Activated CD4-positive, CD25-positive, alpha-beta regulatory T cell treated with anti-CD3 and anti-CD28 coated beads, Interleukin-2, amount 50 U/mL, for 16 hours (primary cell): Measurements from ENCODE around the gene PLK1.

ENCODE experiments used
- DNase-seq: peaks from one replicate; pipeline ENCODE4 v3.0.0-alpha.2; 2020; ENCODE audit warnings: low read depth, low spot score

Gene PLK1

DNA sequence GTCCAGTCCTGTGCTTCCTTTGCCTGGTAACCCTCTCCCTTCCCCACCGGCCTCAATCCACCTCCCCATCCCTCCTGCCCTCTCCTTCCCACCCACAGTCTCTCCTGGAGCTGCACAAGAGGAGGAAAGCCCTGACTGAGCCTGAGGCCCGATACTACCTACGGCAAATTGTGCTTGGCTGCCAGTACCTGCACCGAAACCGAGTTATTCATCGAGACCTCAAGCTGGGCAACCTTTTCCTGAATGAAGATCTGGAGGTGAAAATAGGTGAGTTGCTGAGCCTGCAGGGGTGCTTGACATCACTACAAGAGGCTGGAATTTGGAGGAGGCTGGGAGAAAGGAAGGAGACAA, 1.3 kb downstream of the PLK1 start:
- DNase-seq = no peak

DNA sequence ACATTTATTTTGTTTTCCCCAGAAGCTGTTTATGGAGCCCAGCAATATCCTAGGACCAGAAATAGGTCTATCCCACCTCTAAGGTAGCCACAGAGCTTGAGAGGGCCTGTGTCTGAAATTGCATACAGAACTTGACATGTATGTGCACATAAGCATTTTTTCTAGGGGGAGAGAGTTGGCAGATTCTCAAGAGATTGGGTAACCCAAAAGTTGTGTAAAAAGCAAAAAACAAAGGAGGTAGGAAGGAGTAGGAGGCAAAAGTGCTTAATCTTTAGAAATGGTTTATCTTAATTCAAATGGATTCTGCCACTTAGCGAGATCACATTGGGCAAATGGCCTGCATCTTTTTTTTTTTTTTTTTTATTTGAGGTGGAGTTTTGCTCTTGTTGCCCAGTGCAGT, 3.5 kb downstream of the PLK1 start:
- no peak for DNase-seq

DNA sequence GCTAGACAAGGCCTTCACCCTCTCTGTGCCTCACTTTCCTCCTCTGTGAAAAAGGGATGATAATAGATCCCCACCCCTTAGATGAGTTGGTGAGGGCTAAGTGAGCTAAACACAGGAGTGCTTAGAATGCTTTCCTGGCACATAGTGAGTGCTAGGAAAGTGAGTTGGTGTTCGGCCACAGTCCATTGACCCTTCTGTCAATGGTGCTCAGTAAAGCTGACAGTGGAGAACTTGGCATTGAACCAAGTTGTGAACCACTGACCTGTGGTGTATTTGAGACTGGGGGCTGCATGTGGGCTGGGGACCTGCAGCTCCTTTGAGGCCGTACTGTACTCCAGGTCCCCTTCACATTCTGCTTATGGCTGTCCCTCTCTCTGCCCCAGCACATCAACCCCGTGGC, 4.8 kb downstream of the PLK1 start:
- DNase-seq = no peak

DNA sequence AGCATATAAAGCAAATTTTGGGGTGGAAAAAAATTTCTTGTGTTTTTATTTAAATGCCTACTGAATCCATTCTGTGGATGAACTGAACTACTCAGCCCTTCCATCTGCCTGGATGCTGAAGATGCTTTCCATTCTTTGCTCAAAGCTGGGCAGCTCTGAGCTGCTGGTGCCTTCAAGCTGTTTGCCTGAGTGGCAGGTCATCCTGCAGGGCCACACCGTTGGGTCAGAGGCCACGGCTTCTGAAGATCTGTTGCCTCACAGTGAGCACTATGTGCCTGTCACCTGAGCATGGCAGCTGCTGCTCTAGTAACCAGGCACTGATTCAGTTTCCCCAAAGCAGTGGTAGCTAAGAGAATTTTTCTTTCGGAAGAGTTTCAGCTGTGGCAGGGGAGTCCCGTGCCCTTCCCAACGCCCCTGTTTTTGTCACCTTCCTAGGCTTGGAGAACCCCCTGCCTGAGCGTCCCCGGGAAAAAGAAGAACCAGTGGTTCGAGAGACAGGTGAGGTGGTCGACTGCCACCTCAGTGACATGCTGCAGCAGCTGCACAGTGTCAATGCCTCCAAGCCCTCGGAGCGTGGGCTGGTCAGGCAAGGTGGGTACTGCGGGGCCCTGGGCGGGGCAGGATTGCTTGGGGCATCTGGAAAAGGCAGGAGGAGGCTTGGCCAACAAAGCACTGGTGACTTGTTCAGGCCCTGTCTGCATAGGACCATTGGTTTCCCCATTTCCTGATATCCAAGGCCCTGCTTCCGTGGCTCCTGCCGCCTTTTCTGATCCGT, 8.5 kb downstream of the PLK1 start:
- DNase-seq = no peak

GRCh38 chr16:23689442-23690187, 10.9 kb downstream of the PLK1 start:
- no peak for DNase-seq

- DNase-seq = no peak
These were observed 12.2 kb downstream of the PLK1 start for GRCh38 chr16:23690771-23691482.

GRCh38 chr16:23691483-23692189, 12.9 kb downstream of the PLK1 start:
- no peak for DNase-seq

DNA sequence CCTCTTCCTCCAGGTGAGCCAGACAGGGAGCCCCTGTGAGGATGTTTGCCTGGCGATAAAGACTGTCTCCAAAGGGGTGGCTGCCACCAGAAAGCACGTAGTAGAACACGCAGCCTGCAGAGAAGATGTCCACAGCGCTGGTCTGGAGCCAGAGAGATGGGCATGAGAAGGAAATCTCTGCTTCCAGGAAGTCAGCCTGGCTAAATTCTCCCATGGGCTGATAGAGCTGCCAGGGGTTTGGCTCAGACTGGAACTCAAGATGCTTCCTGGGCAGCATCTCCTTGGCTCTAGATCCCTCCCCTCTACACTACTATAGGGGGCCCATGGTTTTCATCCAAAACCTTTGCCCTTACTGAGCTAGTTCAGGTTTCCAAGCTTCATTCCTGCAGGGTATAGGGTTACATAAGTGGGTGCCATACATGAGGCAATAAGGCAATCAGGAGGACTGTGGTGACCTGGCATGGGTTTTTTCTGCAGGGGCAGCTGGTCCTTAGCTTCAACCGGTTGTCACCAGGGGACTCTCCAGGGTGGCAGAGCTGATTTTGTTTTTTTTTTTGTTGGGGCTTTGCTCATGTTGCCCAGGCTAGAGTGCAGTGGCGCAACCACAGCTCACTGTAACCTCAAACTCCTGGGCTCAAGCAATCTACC, 13.6 kb downstream of the PLK1 start:
- DNase-seq = no peak

- DNase-seq = no peak
These were observed 15.6 kb downstream of the PLK1 start for GRCh38 chr16:23694265-23694643.

- DNase-seq = no peak
These were observed 16.1 kb downstream of the PLK1 start for GRCh38 chr16:23694644-23695373.

GRCh38 chr16:23695756-23696155, 17.1 kb downstream of the PLK1 start:
- DNase-seq = no peak

DNA sequence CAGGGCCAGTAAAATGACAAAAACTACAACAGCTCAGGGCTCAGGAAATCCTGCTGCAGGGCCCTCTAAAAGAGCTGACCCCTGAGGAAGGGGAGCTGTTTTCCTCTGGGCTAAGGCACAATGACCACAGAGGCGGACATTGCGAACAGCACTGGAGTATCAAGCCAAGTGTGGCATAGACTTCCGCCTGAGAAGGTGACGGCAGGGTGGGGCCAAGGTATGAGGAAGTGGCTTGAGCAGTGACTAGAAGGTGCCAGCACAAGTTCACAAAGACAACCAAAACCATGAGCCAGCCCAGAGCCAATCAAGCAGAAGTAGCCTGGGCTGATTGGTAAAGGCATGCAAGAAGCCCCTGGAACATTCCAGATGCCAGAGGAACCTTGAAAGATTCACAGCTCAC, 20.4 kb downstream of the PLK1 start:
- no peak for DNase-seq

- no peak for DNase-seq
These were observed 21.4 kb downstream of the PLK1 start for GRCh38 chr16:23700093-23700492.

DNA sequence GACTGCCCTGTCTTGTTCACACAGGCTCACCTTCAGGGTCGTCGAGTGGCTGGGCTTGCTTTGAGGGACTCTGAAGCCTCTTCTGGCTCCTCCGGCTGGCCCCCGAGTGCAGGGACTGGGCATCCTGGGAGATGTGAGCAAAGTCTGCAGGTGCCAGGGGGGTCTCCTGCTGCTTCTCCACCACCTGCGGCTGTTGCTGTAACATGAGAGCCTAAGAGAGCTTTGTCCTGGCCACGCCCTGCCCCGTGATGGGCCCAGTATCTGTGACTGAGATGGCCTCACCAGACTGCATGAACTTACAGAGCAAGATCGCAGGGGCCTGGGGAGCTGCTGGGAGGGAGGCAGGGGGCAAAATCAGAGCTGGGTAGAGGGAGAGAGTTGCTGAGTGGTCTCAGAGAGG, 21.8 kb downstream of the PLK1 start:
- no peak for DNase-seq

DNA sequence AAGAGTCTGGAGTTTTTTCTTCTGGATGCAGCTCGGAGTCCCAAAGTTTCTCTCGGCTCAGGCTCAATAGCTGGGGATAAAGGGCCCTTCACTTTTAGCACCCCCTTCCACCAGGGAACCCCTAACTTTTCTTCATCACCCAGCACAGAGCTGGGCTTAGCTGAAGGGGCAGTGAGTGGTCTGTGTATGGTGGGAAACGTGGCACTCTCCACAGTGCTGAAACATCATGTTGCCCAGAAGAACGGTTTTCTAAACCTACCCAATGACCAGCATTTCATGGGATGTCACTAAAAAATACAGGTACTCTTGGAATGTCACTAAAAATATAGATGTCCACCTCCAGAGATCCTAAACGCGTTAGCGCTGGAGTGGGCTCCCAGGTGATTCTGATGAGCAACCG, 22.4 kb downstream of the PLK1 start:
- no peak for DNase-seq

DNA sequence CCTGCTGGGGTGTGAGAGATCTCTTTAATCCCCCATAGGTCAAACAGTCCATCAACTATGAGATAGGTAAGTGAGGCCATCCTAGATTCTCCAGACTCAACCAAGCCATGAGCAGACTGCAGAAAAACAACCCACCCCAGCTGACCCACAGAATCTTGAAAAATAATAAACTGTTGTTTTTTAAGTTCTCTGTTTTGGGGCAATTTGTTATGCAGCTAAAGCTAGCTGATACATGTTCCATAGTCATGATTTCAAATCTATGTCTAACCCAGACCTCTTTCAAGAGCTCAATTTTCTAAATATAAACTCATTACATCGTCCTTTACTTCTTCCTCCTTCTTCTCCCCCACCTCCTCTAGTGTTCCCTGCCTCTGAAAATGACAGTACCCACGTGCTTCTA, 24.3 kb downstream of the PLK1 start:
- DNase-seq = no peak

DNA sequence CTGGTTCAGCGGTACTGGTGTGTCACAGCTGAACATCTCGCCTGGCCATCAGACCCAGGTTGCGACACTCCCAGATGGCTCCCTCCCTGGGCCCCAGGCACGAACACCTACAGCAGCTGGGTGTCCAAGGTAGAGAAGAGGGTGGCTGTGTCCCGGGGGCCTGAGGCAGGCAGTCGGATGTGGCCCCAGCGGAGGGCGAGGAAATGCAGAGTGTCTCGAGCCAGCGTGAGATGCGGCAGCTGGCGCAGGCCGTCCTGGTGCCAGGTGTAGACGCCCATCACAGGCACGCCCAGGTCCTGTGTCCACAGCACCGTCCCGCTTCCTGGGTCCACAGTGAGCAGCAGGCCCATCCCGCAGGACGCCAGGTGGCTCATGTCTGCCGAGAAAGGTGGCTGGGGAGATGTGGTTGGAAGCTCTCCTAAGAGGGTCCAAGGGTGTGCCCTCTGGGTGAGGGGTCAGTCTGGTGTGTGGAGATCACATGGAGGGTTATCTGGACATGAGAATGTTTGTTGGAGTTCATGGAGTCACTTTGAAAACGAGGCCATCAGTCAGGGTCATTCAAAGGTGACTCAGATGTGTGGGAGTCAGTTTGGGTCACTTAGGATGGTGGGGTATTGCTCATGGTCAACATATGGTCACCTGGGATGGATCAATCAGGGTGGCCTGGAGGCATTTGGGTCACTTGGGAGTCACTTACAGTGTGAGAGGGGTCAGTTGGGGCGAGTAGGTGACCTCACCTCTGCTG, 26.3 kb downstream of the PLK1 start:
- no peak for DNase-seq

DNA sequence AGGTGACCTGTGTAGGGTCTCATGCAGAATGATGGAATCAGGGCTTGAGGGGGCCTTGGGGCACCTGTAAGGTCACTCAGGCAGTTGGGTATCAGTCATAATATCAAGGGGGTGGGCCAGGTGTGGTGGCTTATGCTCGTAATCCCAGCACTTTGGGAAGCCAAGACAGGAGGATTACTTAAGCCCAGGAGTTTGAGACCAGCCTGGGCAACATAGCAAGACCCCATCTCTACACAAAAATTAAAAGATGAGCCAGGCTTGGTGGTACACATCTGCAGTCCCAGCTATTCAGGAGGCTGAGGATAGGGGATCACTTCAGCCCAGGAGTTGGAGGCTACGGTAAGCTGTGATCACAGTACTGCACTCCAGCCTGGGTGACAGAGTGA, 26.8 kb downstream of the PLK1 start:
- DNase-seq = no peak

GRCh38 chr16:23706439-23706838, 27.8 kb downstream of the PLK1 start:
- DNase-seq = no peak

- DNase-seq = no peak
These were observed 30.8 kb downstream of the PLK1 start for GRCh38 chr16:23709536-23709935.
